HG03460 (cell line): ENCODE measurements around the gene TMEM179.
"Not testable (repeated sequence)": the region's sequence is repeated elsewhere in the genome, so short reads cannot be mapped to it uniquely, and the experiment has no call there.

Source experiments
- ATAC-seq: cut with Tn5 transposase; IDR thresholded peaks from one replicate; pipeline ENCODE4 v1.9.1; 2021; ENCODE audit not compliant: unreplicated experiment

The TMEM179 gene

GRCh38 chr14:104638190-104638589 is 33.6 kb upstream of the TMEM179 start:
- ATAC-seq, result no peak

- no peak for ATAC-seq
These were observed 33.0 kb upstream of the TMEM179 start for GRCh38 chr14:104637546-104638003.

- ATAC-seq, result not testable (repeated sequence)
These were observed 32.4 kb upstream of the TMEM179 start for GRCh38 chr14:104636846-104637545.

- no peak for ATAC-seq
These were observed 31.6 kb upstream of the TMEM179 start for GRCh38 chr14:104636131-104636530.

GRCh38 chr14:104635717-104636116 is 31.1 kb upstream of the TMEM179 start:
- no peak for ATAC-seq

GRCh38 chr14:104634886-104635570 is 30.5 kb upstream of the TMEM179 start:
- ATAC-seq, result no peak

GRCh38 chr14:104634138-104634760 is 29.7 kb upstream of the TMEM179 start:
- ATAC-seq, result no peak

GRCh38 chr14:104633276-104634137 is 28.9 kb upstream of the TMEM179 start:
- ATAC-seq, result no peak

GRCh38 chr14:104632781-104633180 is 28.2 kb upstream of the TMEM179 start:
- no peak for ATAC-seq

- no peak for ATAC-seq
These were observed 20.4 kb upstream of the TMEM179 start for GRCh38 chr14:104624939-104625338.

- no peak for ATAC-seq
These were observed 9.7 kb upstream of the TMEM179 start for GRCh38 chr14:104614126-104614812.

GRCh38 chr14:104611881-104612280 is 7.3 kb upstream of the TMEM179 start:
- ATAC-seq, result no peak

GRCh38 chr14:104610749-104611310 is 6.3 kb upstream of the TMEM179 start:
- ATAC-seq, result no peak

- no peak for ATAC-seq
These were observed 5.1 kb upstream of the TMEM179 start for GRCh38 chr14:104609666-104610065.

GRCh38 chr14:104603711-104604401 is 716 bp downstream of the TMEM179 start:
- ATAC-seq, result no peak

- no peak for ATAC-seq
These were observed 1.6 kb downstream of the TMEM179 start for GRCh38 chr14:104602933-104603325.

GRCh38 chr14:104602315-104602932 is 2.1 kb downstream of the TMEM179 start:
- ATAC-seq, result no peak

- no peak for ATAC-seq
These were observed 2.8 kb downstream of the TMEM179 start for GRCh38 chr14:104601786-104602185.

GRCh38 chr14:104600805-104601204 is 3.8 kb downstream of the TMEM179 start:
- no peak for ATAC-seq
